Measurements from ENCODE around the gene TMPRSS4. TPM values are rescaled to one million over a fixed set of nuclear protein-coding genes. Genes with fewer than 3 reads are reported as not detected.

TMPRSS4 gene
- total and polyA plus RNA-seq, 9 of the 15 experiments (the other 6 are each of a cell fraction or from before 2014, with no cell fraction given), result 4.0 to 10.0 (median 5.6) TPM

DNA sequence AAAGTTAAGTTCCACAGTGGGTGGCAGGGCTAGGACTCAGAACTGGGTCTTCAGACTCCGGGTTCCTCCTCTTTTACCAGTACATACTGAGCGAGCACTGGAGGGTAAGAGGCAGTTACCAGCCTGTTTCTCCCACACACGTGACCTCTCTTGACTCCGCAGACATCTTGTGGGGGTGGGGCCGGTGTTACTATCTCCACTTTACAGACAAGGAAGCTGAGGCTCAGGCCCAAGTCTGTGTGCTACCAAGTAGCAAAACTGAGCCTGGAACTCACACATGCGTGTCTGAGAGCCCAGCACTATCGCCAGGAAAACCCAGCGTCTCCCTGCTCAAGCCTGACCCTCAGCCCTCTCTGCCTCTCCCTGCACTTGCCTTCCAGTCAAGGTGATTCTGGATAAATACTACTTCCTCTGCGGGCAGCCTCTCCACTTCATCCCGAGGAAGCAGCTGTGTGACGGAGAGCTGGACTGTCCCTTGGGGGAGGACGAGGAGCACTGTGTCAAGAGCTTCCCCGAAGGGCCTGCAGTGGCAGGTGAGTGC, 25.9 kb downstream of the TMPRSS4 start (continued):
- TF ChIP-seq CEBPG (CRISPR knock-in tag; IDR thresholded peaks at IDR 0.05) (no peak), CEBPG (tag; conservative IDR thresholded peaks at IDR 0.05 in 1 of 2, IDR thresholded peaks at IDR 0.05 in 1 of 2) (no peak), ASH1L (IDR thresholded peaks at IDR 0.05; ENCODE audit: borderline replicate concordance, low read depth, partially characterized antibody) (no peak), MAFK (IDR thresholded peaks at IDR 0.05; ENCODE audit: low read length) (peak; percentile 15; the same call in 1 of the 2 replicates), ESRRB (CRISPR knock-in tag; IDR thresholded peaks at IDR 0.05; ENCODE audit: borderline replicate concordance) (no peak), COPS2 (conservative IDR thresholded peaks at IDR 0.05) (no peak), ZNF184 (CRISPR knock-in tag; IDR thresholded peaks at IDR 0.05) (no peak), BRD9 (IDR thresholded peaks at IDR 0.05; ENCODE audit: low read depth, partially characterized antibody) (peak; percentile 28), FOXA1 (IDR thresholded peaks at IDR 0.05; ENCODE audit: borderline replicate concordance) (no peak), KDM2B (CRISPR knock-in tag; IDR thresholded peaks at IDR 0.05) (no peak), XRCC3 (IDR thresholded peaks at IDR 0.05) (no peak), MIER1 (IDR thresholded peaks at IDR 0.05; ENCODE audit: low read depth) (no peak), KDM1A (IDR thresholded peaks at IDR 0.05) (peak in 1 of 2 experiments; percentile 45; a peak in 2 of 4 replicates), CAMTA2 (CRISPR knock-in tag; conservative IDR thresholded peaks at IDR 0.05) (no peak), BACH1 (tag; IDR thresholded peaks at IDR 0.05) (no peak), RHOXF2B (CRISPR knock-in tag; conservative IDR thresholded peaks at IDR 0.05) (no peak), SRSF9 (IDR thresholded peaks at IDR 0.05; ENCODE audit: borderline replicate concordance, low read depth, low read length) (no peak), KAT8 (IDR thresholded peaks at IDR 0.05; ENCODE audit: low read depth) (no peak), ZFX (CRISPR knock-in tag; IDR thresholded peaks at IDR 0.05) (0 out of 2 replicates have a peak, but pooled peaks have one; percentile 22), MAFF (IDR thresholded peaks at IDR 0.05; ENCODE audit: low read length) (no peak), ZNF57 (CRISPR knock-in tag; IDR thresholded peaks at IDR 0.05) (no peak), ZBTB1 (CRISPR knock-in tag; IDR thresholded peaks at IDR 0.05; ENCODE audit: borderline replicate concordance, low read depth) (no peak)
- TF ChIP-seq, protein P1, sequence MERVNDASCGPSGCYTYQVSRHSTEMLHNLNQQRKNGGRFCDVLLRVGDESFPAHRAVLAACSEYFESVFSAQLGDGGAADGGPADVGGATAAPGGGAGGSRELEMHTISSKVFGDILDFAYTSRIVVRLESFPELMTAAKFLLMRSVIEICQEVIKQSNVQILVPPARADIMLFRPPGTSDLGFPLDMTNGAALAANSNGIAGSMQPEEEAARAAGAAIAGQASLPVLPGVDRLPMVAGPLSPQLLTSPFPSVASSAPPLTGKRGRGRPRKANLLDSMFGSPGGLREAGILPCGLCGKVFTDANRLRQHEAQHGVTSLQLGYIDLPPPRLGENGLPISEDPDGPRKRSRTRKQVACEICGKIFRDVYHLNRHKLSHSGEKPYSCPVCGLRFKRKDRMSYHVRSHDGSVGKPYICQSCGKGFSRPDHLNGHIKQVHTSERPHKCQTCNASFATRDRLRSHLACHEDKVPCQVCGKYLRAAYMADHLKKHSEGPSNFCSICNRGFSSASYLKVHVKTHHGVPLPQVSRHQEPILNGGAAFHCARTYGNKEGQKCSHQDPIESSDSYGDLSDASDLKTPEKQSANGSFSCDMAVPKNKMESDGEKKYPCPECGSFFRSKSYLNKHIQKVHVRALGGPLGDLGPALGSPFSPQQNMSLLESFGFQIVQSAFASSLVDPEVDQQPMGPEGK (CRISPR knock-in tag; IDR thresholded peaks at IDR 0.05; ENCODE audit: borderline replicate concordance), result no peak
- TF ChIP-seq, protein P2, sequence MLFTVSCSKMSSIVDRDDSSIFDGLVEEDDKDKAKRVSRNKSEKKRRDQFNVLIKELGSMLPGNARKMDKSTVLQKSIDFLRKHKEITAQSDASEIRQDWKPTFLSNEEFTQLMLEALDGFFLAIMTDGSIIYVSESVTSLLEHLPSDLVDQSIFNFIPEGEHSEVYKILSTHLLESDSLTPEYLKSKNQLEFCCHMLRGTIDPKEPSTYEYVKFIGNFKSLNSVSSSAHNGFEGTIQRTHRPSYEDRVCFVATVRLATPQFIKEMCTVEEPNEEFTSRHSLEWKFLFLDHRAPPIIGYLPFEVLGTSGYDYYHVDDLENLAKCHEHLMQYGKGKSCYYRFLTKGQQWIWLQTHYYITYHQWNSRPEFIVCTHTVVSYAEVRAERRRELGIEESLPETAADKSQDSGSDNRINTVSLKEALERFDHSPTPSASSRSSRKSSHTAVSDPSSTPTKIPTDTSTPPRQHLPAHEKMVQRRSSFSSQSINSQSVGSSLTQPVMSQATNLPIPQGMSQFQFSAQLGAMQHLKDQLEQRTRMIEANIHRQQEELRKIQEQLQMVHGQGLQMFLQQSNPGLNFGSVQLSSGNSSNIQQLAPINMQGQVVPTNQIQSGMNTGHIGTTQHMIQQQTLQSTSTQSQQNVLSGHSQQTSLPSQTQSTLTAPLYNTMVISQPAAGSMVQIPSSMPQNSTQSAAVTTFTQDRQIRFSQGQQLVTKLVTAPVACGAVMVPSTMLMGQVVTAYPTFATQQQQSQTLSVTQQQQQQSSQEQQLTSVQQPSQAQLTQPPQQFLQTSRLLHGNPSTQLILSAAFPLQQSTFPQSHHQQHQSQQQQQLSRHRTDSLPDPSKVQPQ (CRISPR knock-in tag; IDR thresholded peaks at IDR 0.05; ENCODE audit: borderline replicate concordance), result no peak
- TF ChIP-seq, protein P3, sequence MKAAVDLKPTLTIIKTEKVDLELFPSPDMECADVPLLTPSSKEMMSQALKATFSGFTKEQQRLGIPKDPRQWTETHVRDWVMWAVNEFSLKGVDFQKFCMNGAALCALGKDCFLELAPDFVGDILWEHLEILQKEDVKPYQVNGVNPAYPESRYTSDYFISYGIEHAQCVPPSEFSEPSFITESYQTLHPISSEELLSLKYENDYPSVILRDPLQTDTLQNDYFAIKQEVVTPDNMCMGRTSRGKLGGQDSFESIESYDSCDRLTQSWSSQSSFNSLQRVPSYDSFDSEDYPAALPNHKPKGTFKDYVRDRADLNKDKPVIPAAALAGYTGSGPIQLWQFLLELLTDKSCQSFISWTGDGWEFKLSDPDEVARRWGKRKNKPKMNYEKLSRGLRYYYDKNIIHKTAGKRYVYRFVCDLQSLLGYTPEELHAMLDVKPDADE (conservative IDR thresholded peaks at IDR 0.05; ENCODE audit: control insufficient read depth, low read depth, low read length), result no peak
